ENCODE results near the gene FGD4.

GRCh38 chr12:32662665-32663064 lies 263.3 kb downstream of the FGD4 start:
- no peak for TF ChIP-seq CTCF (IDR thresholded peaks at IDR 0.05)
- no peak for TF ChIP-seq POLR2A (IDR thresholded peaks at IDR 0.05)
